Measurements from ENCODE around the gene GNB3.

Gene GNB3

GRCh38 chr12:6854036-6854435 is 13.3 kb downstream of the GNB3 start:
- TF ChIP-seq ZFX (IDR thresholded peaks at IDR 0.05; ENCODE audit: borderline replicate concordance) (no peak), CTCF (IDR thresholded peaks at IDR 0.05) (no peak)
- H3K27ac ChIP-seq = peak overlapping the region; percentile 99; the same call in 1 of the 2 replicates

DNA sequence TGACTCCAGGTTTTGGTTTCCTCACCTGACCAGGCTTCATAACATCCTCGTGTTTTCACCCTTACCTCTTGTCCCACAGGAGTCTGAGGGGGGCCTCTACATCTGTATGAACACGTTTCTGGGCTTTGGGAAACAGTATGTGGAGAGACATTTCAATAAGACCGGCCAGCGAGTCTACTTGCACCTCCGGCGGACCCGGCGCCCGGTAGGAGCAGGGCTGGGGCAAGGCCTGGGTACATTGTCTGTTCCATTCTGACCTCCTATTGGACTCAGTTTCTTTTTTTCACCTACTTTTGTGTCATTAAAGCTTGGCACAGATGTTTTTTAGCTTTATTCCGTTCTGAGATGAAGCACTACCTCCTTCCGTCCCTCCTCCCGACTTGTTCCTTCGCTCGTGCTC is 14.6 kb downstream of the GNB3 start:
- TF ChIP-seq ZFX (IDR thresholded peaks at IDR 0.05; ENCODE audit: borderline replicate concordance) (no peak), CTCF (IDR thresholded peaks at IDR 0.05) (no peak)
- H3K27ac ChIP-seq = no peak overlapping the region

DNA sequence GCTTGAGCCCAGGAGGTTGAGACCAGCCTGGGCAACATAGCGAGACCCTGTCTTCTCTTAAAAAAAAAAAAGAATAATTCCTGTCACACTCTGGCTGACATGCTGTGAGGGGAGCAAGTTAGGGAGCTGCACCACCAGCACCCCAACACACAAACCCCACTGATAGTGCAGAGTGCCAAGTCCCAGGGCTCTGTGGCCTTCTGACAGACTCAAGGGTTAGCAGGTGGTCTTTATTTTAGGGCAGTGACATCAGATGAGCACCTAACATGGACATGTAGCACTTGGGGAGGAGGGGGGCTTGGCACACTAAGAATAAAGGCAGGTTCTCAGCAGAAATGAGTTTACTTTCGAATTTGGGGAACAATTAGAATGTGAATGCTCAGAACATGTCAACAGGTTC is 18.1 kb downstream of the GNB3 start:
- TF ChIP-seq CTCF (IDR thresholded peaks at IDR 0.05) (no peak), ZFX (IDR thresholded peaks at IDR 0.05; ENCODE audit: borderline replicate concordance) (no peak)
- H3K27ac ChIP-seq = no peak overlapping the region

DNA sequence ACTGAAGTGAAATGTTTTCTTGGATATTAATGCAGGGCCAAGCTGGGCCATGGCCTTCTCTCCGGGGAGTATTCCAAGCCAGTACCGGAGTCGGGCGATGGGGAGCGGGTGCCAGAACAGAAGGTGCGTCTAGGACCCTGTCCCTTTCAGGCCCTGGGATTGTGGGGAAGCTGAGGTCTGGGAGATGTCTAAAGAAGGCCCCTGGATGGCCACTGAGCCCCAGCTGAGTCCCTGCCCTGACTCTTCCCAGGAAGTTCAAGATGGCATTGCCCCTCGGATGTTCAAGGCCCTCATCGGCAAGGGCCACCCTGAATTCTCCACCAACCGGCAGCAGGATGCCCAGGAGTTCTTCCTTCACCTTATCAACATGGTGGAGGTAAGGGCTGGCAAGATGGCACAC is 19.4 kb downstream of the GNB3 start:
- no peak for TF ChIP-seq ZFX (IDR thresholded peaks at IDR 0.05; ENCODE audit: borderline replicate concordance)
- TF ChIP-seq CTCF (IDR thresholded peaks at IDR 0.05) = no peak

GRCh38 chr12:6860942-6861341 is 20.2 kb downstream of the GNB3 start:
- TF ChIP-seq CTCF (IDR thresholded peaks at IDR 0.05) = no peak
- TF ChIP-seq ZFX (IDR thresholded peaks at IDR 0.05; ENCODE audit: borderline replicate concordance) = no peak
- no peak overlapping the region for H3K27ac ChIP-seq

More for the DNA sequence above, 19.4 kb downstream of the GNB3 start:
- no peak overlapping the region for H3K27ac ChIP-seq

DNA sequence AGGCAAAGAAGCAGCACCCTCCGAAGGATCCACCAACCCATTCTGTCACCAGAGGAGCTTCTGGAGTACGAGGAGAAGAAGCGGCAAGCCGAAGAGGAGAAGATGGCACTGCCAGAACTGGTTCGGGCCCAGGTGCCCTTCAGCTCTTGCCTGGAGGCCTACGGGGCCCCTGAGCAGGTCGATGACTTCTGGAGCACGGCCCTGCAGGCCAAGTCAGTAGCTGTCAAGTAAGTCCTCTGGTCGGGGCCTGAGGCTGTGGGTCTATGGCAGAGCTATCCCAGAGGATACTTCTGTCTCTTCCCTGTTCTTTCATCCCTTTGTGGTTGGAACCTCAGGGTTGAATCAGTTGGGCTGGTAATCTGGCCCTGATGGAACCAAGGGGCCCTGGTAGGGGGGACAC is 20.7 kb downstream of the GNB3 start:
- no peak overlapping the region for H3K27ac ChIP-seq
- TF ChIP-seq ZFX (IDR thresholded peaks at IDR 0.05; ENCODE audit: borderline replicate concordance) (no peak), CTCF (IDR thresholded peaks at IDR 0.05) (no peak)

DNA sequence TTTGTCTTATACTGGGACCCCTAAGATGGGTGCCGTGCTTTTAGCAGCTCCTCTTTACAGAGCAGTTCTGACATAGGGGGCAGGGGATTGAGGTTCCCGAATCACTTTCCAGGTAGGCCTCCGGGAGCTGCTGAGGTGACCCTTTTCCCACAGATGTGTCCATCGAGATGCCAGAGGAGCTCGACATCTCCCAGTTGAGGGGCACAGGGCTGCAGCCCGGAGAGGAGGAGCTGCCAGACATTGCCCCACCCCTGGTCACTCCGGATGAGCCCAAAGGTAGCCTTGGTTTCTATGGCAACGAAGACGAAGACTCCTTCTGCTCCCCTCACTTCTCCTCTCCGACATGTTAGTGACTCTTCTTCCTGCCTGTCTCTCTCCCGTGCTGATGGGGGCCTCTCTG is 22.3 kb downstream of the GNB3 start:
- TF ChIP-seq CTCF (IDR thresholded peaks at IDR 0.05) (no peak), ZFX (IDR thresholded peaks at IDR 0.05; ENCODE audit: borderline replicate concordance) (no peak)
- H3K27ac ChIP-seq = 0 out of 2 replicates have a peak overlapping the region, but pooled peaks have one; percentile 4
